ENCODE measurements around the gene CHRNA7.

DNA sequence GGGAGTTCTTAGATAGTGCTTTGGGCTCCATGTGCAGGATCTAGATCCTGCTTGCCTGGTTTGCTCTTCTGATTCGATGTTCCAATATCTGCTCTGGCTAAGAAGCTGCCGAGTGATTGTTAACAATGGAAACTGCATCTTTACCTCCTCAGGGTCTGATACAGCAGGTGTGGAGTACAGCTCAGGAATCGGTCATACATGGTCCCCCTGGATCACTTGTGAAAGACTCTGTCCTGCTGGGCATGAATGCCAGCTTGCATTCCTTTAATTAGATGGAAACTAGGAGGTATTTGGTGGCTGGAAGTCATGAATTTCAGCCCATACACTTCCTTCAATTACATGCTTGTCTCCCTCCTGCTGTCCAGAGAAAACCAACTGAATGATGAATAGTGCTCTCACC is 95.3 kb downstream of the CHRNA7 start:
- TF ChIP-seq, protein P1, sequence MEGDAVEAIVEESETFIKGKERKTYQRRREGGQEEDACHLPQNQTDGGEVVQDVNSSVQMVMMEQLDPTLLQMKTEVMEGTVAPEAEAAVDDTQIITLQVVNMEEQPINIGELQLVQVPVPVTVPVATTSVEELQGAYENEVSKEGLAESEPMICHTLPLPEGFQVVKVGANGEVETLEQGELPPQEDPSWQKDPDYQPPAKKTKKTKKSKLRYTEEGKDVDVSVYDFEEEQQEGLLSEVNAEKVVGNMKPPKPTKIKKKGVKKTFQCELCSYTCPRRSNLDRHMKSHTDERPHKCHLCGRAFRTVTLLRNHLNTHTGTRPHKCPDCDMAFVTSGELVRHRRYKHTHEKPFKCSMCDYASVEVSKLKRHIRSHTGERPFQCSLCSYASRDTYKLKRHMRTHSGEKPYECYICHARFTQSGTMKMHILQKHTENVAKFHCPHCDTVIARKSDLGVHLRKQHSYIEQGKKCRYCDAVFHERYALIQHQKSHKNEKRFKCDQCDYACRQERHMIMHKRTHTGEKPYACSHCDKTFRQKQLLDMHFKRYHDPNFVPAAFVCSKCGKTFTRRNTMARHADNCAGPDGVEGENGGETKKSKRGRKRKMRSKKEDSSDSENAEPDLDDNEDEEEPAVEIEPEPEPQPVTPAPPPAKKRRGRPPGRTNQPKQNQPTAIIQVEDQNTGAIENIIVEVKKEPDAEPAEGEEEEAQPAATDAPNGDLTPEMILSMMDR (IDR thresholded peaks at IDR 0.05): no peak
- TF ChIP-seq POLR2A (IDR thresholded peaks at IDR 0.05): no peak
